ENCODE measurements around the gene KCNN1. TPM values are rescaled to one million over a fixed set of nuclear protein-coding genes. Genes with fewer than 3 reads are reported as not detected.
A peak's percentile ranks its signal among the peaks of the same experiment; 100 is the strongest.

The KCNN1 gene
- total RNA-seq, 3 donors from 2014 or later: 0.33 to 0.59 TPM; not detected in 1

GRCh38 chr19:17943274-17944221 is 23.4 kb upstream of the KCNN1 start:
- H3K27ac ChIP-seq: no peak overlapping the region
- no peaks in the 10 kb centered on the region for H3K9me3 ChIP-seq
- no peaks in the 10 kb centered on the region for H3K4me1 ChIP-seq
- no peak overlapping the region for H3K4me3 ChIP-seq
- H3K36me3 ChIP-seq: no peaks in the 10 kb centered on the region
- H3K27me3 ChIP-seq: no peaks in the 10 kb centered on the region
- intact Hi-C loops (cut with DNase I; ENCODE audit: low total_unique reads): no loop called here
- TF ChIP-seq CTCF (IDR thresholded peaks at IDR 0.05) (no peak), POLR2AphosphoS5 (IDR thresholded peaks at IDR 0.05) (no peak), POLR2A (IDR thresholded peaks at IDR 0.05) (no peak)
- no peak for DNase-seq (ENCODE audit: low spot score in 2 of 2)

GRCh38 chr19:17944301-17944700 is 22.6 kb upstream of the KCNN1 start:
- H3K27me3 ChIP-seq: peaks cover 0 to 6% of the 10 kb centered on the region in 2 donors
- peaks cover 0 to 2% of the 10 kb centered on the region in 2 donors for H3K4me1 ChIP-seq
- H3K36me3 ChIP-seq: no peaks in the 10 kb centered on the region
- no peaks in the 10 kb centered on the region for H3K9me3 ChIP-seq
- DNase-seq (ENCODE audit: low spot score in 2 of 2): no peak
- intact Hi-C loops (cut with DNase I; ENCODE audit: low total_unique reads): no loop called here
- H3K27ac ChIP-seq: no peak overlapping the region
- H3K4me3 ChIP-seq: no peak overlapping the region
- TF ChIP-seq CTCF (IDR thresholded peaks at IDR 0.05) (no peak), POLR2A (IDR thresholded peaks at IDR 0.05) (no peak), POLR2AphosphoS5 (IDR thresholded peaks at IDR 0.05) (no peak)

- DNase-seq (ENCODE audit: low spot score in 2 of 2): no peak
- Histone ChIP-seq H3K4me1 (peaks cover 3 to 23% of the 10 kb centered on the region in 2 donors), H3K27ac (peak overlapping the region; percentile 32 to 68), H3K9me3 (no peaks in the 10 kb centered on the region), H3K27me3 (peaks cover 3 to 34% of the 10 kb centered on the region in 2 donors), H3K4me3 (peak overlapping the region; percentile 64 to 92 (median 84)), H3K36me3 (no peaks in the 10 kb centered on the region)
- TF ChIP-seq CTCF (IDR thresholded peaks at IDR 0.05) (no peak), POLR2AphosphoS5 (IDR thresholded peaks at IDR 0.05) (no peak), POLR2A (IDR thresholded peaks at IDR 0.05) (no peak)
- intact Hi-C loops (cut with DNase I; ENCODE audit: low total_unique reads): no loop called here
These were observed 19.7 kb upstream of the KCNN1 start for GRCh38 chr19:17946965-17947784.

GRCh38 chr19:17947815-17948513 is 18.9 kb upstream of the KCNN1 start:
- intact Hi-C loops (cut with DNase I; ENCODE audit: low total_unique reads): no loop called here
- H3K9me3 ChIP-seq: no peaks in the 10 kb centered on the region
- peak overlapping the region; percentile 32 to 55 for H3K27ac ChIP-seq
- H3K27me3 ChIP-seq: peaks cover 10 to 41% of the 10 kb centered on the region in 2 donors
- TF ChIP-seq CTCF (IDR thresholded peaks at IDR 0.05) (no peak), POLR2A (IDR thresholded peaks at IDR 0.05) (no peak), POLR2AphosphoS5 (IDR thresholded peaks at IDR 0.05) (peak in 1 of 3 donors; percentile 23)
- no peaks in the 10 kb centered on the region for H3K36me3 ChIP-seq
- DNase-seq (ENCODE audit: low spot score in 2 of 2): peak; percentile 84 to 88
- peaks cover 3 to 29% of the 10 kb centered on the region in 2 donors for H3K4me1 ChIP-seq
- peak overlapping the region; percentile 64 to 92 (median 84) for H3K4me3 ChIP-seq

Data from breast epithelium (tissue), 4 donors.